CD14-positive monocyte (primary cell): ENCODE data around the gene SMIM35. TPM values are rescaled to one million over a fixed set of nuclear protein-coding genes. Genes with fewer than 3 reads are reported as not detected.

ENCODE experiments used
- DNase-seq, 3 donors: peaks; one replicate each; pipeline ENCODE4 v3.0.0-alpha.2; 2011 to 2022
- H2AFZ ChIP-seq: 2 replicates; pipeline ENCODE4 v1.6.0; 2012; ENCODE audit warnings: mild to moderate bottlenecking, low read depth, low read length, inconsistent platforms; ENCODE audit not compliant: insufficient read depth, poor library complexity, severe bottlenecking
- H3K27ac ChIP-seq, 2 donors: 1 replicate in 1 of 2; 2 replicates in 1 of 2; pipeline ENCODE4 v1.5.1; 2012 to 2013; ENCODE audit warnings: low read length in 2 of 2, control low read depth in 1 of 2, inconsistent platforms in 1 of 2, low read depth in 1 of 2, mild to moderate bottlenecking in 1 of 2
- H3K27me3 ChIP-seq, 2 donors: one replicate each; pipeline versions ENCODE4 v1.6.0 to v1.6.1; 2011 to 2013; ENCODE audit warnings: low read length in 2 of 2; ENCODE audit not compliant: control insufficient read depth in 2 of 2, insufficient read depth in 2 of 2
- H3K36me3 ChIP-seq, 2 donors: replicated peaks in 1 of 2; 1 replicate in 1 of 2; 2 replicates in 1 of 2; pipeline versions ENCODE4 v1.5.1 to v1.6.1; 2012 to 2013; ENCODE audit warnings: low read length in 2 of 2, control low read depth in 1 of 2, inconsistent platforms in 1 of 2, mild to moderate bottlenecking in 1 of 2; ENCODE audit not compliant: insufficient read depth in 2 of 2, control insufficient read depth in 1 of 2
- H3K4me1 ChIP-seq, 2 donors: 1 replicate in 1 of 2; 2 replicates in 1 of 2; pipeline versions ENCODE4 v1.5.1 to v1.6.1; 2012 to 2013; ENCODE audit warnings: low read length in 2 of 2, control low read depth in 1 of 2, inconsistent platforms in 1 of 2, mild to moderate bottlenecking in 1 of 2, moderate library complexity in 1 of 2; ENCODE audit not compliant: insufficient read depth in 2 of 2, control insufficient read depth in 1 of 2
- H3K4me2 ChIP-seq: replicated peaks from 2 replicates; pipeline ENCODE3; 2012; ENCODE audit warnings: low read length, moderate library complexity, mild to moderate bottlenecking; ENCODE audit not compliant: poor library complexity, severe bottlenecking; ENCODE audit errors: extremely low read depth
- H3K4me3 ChIP-seq, 3 experiments: fragments of 200-600 bp in 1 of 3; sonication (generic) in 1 of 3; replicated peaks in 1 of 3; 1 replicate in 2 of 3; 2 replicates in 1 of 3; pipeline ENCODE4 v1.5.1; 2011 to 2013; ENCODE audit warnings: low read length in 3 of 3, mild to moderate bottlenecking in 3 of 3, control low read depth in 2 of 3, low read depth in 2 of 3, inconsistent platforms in 1 of 3, moderate library complexity in 1 of 3
- H3K79me2 ChIP-seq: 2 replicates; pipeline ENCODE4 v1.6.0; 2012; ENCODE audit warnings: mild to moderate bottlenecking, control low read depth, inconsistent platforms, low read length, moderate library complexity; ENCODE audit not compliant: insufficient read depth
- H3K9ac ChIP-seq: 2 replicates; pipeline ENCODE4 v1.6.0; 2017; ENCODE audit warnings: low read length, mild to moderate bottlenecking; ENCODE audit not compliant: insufficient read depth, poor library complexity, severe bottlenecking
- H3K9me3 ChIP-seq, 2 donors: replicated peaks in 1 of 2; 1 replicate in 1 of 2; 2 replicates in 1 of 2; pipeline versions ENCODE4 v1.5.1 to v1.6.1; 2012 to 2013; ENCODE audit warnings: low read length in 2 of 2, control low read depth in 1 of 2; ENCODE audit not compliant: control insufficient read depth in 1 of 2, insufficient read depth in 1 of 2
- H4K20me1 ChIP-seq: 2 replicates; pipeline ENCODE4 v1.6.0; 2012; ENCODE audit warnings: mild to moderate bottlenecking, low read length, control low read depth, moderate library complexity; ENCODE audit not compliant: insufficient read depth
- H3K27ac Mint-ChIP-seq, 7 donors: one replicate each; pipeline ENCODE4 v1.8.0; 2020; ENCODE audit warnings: mild to moderate bottlenecking in 7 of 7, mixed read lengths in 7 of 7, moderate library complexity in 6 of 7, inconsistent platforms in 2 of 7
- H3K27me3 Mint-ChIP-seq, 3 donors: one replicate each; pipeline ENCODE4 v1.8.0; 2021 to 2022; ENCODE audit warnings: low read depth in 3 of 3, mild to moderate bottlenecking in 3 of 3, mixed read lengths in 3 of 3, moderate library complexity in 3 of 3, inconsistent platforms in 1 of 3
- H3K36me3 Mint-ChIP-seq, 2 donors: one replicate each; pipeline ENCODE4 v1.8.0; 2020; ENCODE audit warnings: mixed read lengths in 2 of 2, inconsistent platforms in 1 of 2, mild to moderate bottlenecking in 1 of 2
- H3K4me1 Mint-ChIP-seq: one replicate; pipeline ENCODE4 v1.8.0; 2020; ENCODE audit warnings: mild to moderate bottlenecking, mixed read lengths
- H3K4me3 Mint-ChIP-seq, 2 donors: one replicate each; pipeline ENCODE4 v1.8.0; 2020; ENCODE audit warnings: mild to moderate bottlenecking in 2 of 2, mixed read lengths in 2 of 2, moderate library complexity in 1 of 2
- H3K9me3 Mint-ChIP-seq, 7 donors: one replicate each; pipeline ENCODE4 v1.8.0; 2020 to 2022; ENCODE audit warnings: mixed read lengths in 7 of 7, mild to moderate bottlenecking in 6 of 7, moderate library complexity in 6 of 7, inconsistent platforms in 2 of 7
- CTCF ChIP-seq: fragments of 200-600 bp; IDR thresholded peaks from one replicate; pipeline ENCODE4 v1.8.0; 2022; ENCODE audit warnings: antibody characterized with exemption, mild to moderate bottlenecking
- WGBS: methylation state at CpG from one replicate; pipeline ENCODE4 v1.1.5; 2013; ENCODE audit warnings: missing lambda C conversion rate; ENCODE audit not compliant: insufficient coverage; 5-methylcytosine and 5-hydroxymethylcytosine counted together
- intact Hi-C, 2 donors: fragments of 100-400 bp; cut with micrococcal nuclease; formaldehyde crosslinking; loops; one replicate each; pipeline versions ENCODE4 v1.15.0 to v1.15.1; 2023
- polyA plus RNA-seq, 3 donors: library from polyadenylated mRNA; depleted of rRNA in 1 of 3; unstranded in 2 of 3; stranded (reverse) in 1 of 3; fragments of 300-500 nt in 2 of 3; fragments of >200 nt in 1 of 3; fragmentation: Illumina TruSeq in 2 of 3; gene quantifications; 1 replicate in 2 of 3; 2 replicates in 1 of 3; pipeline ENCODE4 v1.2.3, GENCODE V29; 2012 to 2021

SMIM35 gene
- polyA plus RNA-seq, 3 donors: 0.05 to 0.29 (median 0.11) TPM

- Histone ChIP-seq H3K79me2 (no peaks in the 10 kb centered on the region), H3K4me2 (no peak overlapping the region), H2AFZ (no peak overlapping the region), H3K4me3 (no peak overlapping the region), H3K9ac (no peak overlapping the region), H3K27me3 (no peaks in the 10 kb centered on the region), H3K4me1 (no peaks in the 10 kb centered on the region), H3K9me3 (no peaks in the 10 kb centered on the region), H3K27ac (no peak overlapping the region), H4K20me1 (no peaks in the 10 kb centered on the region), H3K36me3 (no peaks in the 10 kb centered on the region)
- H3K4me1 Mint-ChIP-seq: peaks cover 13% of the 10 kb centered on the region
- no peak for DNase-seq
- no peak for TF ChIP-seq CTCF
- H3K9me3 Mint-ChIP-seq: no peaks in the 10 kb centered on the region
- H3K4me3 Mint-ChIP-seq: no peak overlapping the region
- peaks cover 0 to 5% (median 4%) of the 10 kb centered on the region in 3 donors for H3K27me3 Mint-ChIP-seq
- H3K36me3 Mint-ChIP-seq: no peaks in the 10 kb centered on the region
- H3K27ac Mint-ChIP-seq: no peak overlapping the region
- intact Hi-C loops: no loop called here
- WGBS: no CpG with 5 or more reads among the region's 1 CpG
Measured at GRCh38 chr11:118114266-118114665, 27.5 kb upstream of the SMIM35 start.

GRCh38 chr11:118112711-118113430 is 26.1 kb upstream of the SMIM35 start:
- Histone ChIP-seq H3K36me3 (no peaks in the 10 kb centered on the region), H4K20me1 (no peaks in the 10 kb centered on the region), H3K27ac (no peak overlapping the region), H3K9me3 (no peaks in the 10 kb centered on the region), H3K9ac (no peak overlapping the region), H3K4me3 (no peak overlapping the region), H3K4me2 (no peak overlapping the region), H3K4me1 (no peaks in the 10 kb centered on the region), H2AFZ (no peak overlapping the region), H3K79me2 (no peaks in the 10 kb centered on the region), H3K27me3 (no peaks in the 10 kb centered on the region)
- H3K4me3 Mint-ChIP-seq: no peak overlapping the region
- DNase-seq: no peak
- intact Hi-C loops: no loop called here
- H3K27ac Mint-ChIP-seq: peak overlapping the region in 1 of 7 donors; percentile 23
- H3K4me1 Mint-ChIP-seq: peaks cover 11% of the 10 kb centered on the region
- WGBS: 93% methylated on average over 7 of the region's 11 CpGs
- peaks cover 1 to 5% (median 2%) of the 10 kb centered on the region in 3 donors for H3K27me3 Mint-ChIP-seq
- H3K9me3 Mint-ChIP-seq: no peaks in the 10 kb centered on the region
- no peaks in the 10 kb centered on the region for H3K36me3 Mint-ChIP-seq
- TF ChIP-seq CTCF: no peak
